ENCODE data around the gene CUX1. TPM values are rescaled to one million over a fixed set of nuclear protein-coding genes. Genes with fewer than 3 reads are reported as not detected.

Gene CUX1
- total and polyA plus RNA-seq, 2 of the 13 experiments (the other 11 are each of a cell fraction or from before 2014, with no cell fraction given): 13.7 to 14.9 TPM

DNA sequence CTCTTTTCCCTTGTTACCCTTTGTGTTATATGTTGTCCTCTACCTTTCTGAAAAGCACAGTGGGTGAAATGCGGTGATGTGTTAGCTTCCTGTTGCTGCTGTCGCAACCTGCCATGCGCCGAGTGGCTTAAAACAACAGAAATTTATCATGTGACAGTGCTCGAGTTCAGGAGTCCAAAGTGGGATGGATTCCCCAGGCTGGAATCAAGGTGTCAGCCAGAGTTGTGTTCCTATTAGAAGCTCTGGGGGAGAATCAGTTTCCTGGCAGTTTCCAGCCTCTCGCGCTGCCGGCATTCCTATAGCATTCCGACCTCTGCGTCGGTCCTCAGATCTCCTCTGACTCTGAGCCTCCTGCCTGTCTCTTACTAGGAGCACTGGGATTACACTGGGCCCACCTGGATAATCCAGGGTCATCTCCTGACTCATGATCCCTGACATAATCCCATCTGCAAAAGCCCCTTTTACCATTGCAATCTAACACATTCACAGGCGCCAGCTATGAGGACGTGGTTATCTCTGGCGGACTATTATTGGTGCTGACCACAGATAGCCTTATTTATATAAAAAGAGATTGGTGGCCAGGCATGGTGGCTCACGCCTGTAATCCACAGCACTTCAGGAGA, 207.5 kb downstream of the CUX1 start (continued):
- TF ChIP-seq, protein P1, sequence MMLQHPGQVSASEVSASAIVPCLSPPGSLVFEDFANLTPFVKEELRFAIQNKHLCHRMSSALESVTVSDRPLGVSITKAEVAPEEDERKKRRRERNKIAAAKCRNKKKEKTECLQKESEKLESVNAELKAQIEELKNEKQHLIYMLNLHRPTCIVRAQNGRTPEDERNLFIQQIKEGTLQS (CRISPR knock-in tag; IDR thresholded peaks at IDR 0.05): no peak
- TF ChIP-seq CENPX (CRISPR knock-in tag; IDR thresholded peaks at IDR 0.05) (no peak), NFIC (IDR thresholded peaks at IDR 0.05; ENCODE audit: low read length) (0 out of 2 replicates have a peak, but pooled peaks have one; percentile 25), FOXC1 (CRISPR knock-in tag; IDR thresholded peaks at IDR 0.05; ENCODE audit: borderline replicate concordance) (no peak), ZNF790 (CRISPR knock-in tag; IDR thresholded peaks at IDR 0.05; ENCODE audit: borderline replicate concordance) (no peak), ZNF816 (CRISPR knock-in tag; IDR thresholded peaks at IDR 0.05; ENCODE audit: borderline replicate concordance) (no peak), FOXA3 (CRISPR knock-in tag; IDR thresholded peaks at IDR 0.05) (peak; percentile 85), BCL3 (CRISPR knock-in tag; IDR thresholded peaks at IDR 0.05) (no peak), ZNF572 (CRISPR knock-in tag; IDR thresholded peaks at IDR 0.05) (no peak), ZFP62 (CRISPR knock-in tag; IDR thresholded peaks at IDR 0.05) (no peak), ZFP36L2 (CRISPR knock-in tag; IDR thresholded peaks at IDR 0.05) (no peak), ZNF724P (CRISPR knock-in tag; IDR thresholded peaks at IDR 0.05; ENCODE audit: borderline replicate concordance) (no peak), ZBTB33 (CRISPR knock-in tag; IDR thresholded peaks at IDR 0.05) (no peak), ZKSCAN1 (IDR thresholded peaks at IDR 0.05; ENCODE audit: low read length) (peak; percentile 20; the same call in 1 of the 2 replicates), TP53 (CRISPR knock-in tag; conservative IDR thresholded peaks at IDR 0.05) (no peak), ZNF644 (CRISPR knock-in tag; IDR thresholded peaks at IDR 0.05; ENCODE audit: low read depth) (peak; percentile 71), THAP7 (CRISPR knock-in tag; IDR thresholded peaks at IDR 0.05) (no peak), ZBTB3 (CRISPR knock-in tag; IDR thresholded peaks at IDR 0.05; ENCODE audit: borderline replicate concordance, low read depth) (no peak)
- TF ChIP-seq, protein P2, sequence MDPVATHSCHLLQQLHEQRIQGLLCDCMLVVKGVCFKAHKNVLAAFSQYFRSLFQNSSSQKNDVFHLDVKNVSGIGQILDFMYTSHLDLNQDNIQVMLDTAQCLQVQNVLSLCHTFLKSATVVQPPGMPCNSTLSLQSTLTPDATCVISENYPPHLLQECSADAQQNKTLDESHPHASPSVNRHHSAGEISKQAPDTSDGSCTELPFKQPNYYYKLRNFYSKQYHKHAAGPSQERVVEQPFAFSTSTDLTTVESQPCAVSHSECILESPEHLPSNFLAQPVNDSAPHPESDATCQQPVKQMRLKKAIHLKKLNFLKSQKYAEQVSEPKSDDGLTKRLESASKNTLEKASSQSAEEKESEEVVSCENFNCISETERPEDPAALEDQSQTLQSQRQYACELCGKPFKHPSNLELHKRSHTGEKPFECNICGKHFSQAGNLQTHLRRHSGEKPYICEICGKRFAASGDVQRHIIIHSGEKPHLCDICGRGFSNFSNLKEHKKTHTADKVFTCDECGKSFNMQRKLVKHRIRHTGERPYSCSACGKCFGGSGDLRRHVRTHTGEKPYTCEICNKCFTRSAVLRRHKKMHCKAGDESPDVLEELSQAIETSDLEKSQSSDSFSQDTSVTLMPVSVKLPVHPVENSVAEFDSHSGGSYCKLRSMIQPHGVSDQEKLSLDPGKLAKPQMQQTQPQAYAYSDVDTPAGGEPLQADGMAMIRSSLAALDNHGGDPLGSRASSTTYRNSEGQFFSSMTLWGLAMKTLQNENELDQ (CRISPR knock-in tag; IDR thresholded peaks at IDR 0.05; ENCODE audit: borderline replicate concordance): no peak
- TF ChIP-seq, protein P3, sequence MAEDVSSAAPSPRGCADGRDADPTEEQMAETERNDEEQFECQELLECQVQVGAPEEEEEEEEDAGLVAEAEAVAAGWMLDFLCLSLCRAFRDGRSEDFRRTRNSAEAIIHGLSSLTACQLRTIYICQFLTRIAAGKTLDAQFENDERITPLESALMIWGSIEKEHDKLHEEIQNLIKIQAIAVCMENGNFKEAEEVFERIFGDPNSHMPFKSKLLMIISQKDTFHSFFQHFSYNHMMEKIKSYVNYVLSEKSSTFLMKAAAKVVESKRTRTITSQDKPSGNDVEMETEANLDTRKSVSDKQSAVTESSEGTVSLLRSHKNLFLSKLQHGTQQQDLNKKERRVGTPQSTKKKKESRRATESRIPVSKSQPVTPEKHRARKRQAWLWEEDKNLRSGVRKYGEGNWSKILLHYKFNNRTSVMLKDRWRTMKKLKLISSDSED (CRISPR knock-in tag; IDR thresholded peaks at IDR 0.05): no peak
